ENCODE measurements around the gene FBN2.
"Not testable (repeated sequence)": the region's sequence is repeated elsewhere in the genome, so short reads cannot be mapped to it uniquely, and the experiment has no call there.

FBN2 gene

DNA sequence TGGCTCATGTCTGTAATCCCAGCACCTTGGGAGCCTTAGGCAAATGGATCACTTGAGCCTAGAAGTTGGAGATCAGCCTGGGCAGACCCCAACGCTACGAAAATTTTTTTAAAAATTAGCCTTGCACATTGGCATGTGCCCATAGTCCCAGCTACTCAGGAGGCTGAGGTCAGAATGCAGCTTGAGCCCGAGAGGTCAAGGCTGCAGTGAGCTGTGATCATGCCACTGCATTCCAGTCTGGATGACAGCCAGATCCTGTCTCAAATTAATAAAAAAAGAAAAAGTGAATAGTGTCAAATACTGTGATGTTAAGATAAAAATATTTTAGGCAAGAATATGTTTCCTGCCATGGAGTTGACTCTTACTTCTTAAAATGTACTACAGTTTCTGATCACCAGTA lies 5.3 kb downstream of the FBN2 start:
- DNase-seq, result no peak

DNA sequence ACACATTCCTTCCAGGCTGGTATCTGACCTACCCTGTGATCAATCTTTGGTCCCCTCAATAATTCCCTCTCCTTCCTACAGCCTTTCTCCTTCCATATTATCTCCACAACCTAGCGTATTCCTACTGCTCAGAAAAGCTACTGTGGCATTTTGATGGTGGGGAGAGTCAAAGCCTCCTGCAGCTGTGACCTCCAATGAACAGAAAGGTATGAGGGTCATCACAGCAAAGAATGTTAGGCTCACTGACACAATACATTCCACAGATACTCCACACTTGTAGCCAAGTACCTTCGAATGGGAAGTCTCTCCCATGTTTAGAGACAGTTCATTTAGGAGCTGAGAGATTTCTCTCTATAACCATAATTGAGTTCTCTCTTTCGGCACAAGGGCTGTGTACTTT lies 5.9 kb downstream of the FBN2 start:
- DNase-seq, result no peak

DNA sequence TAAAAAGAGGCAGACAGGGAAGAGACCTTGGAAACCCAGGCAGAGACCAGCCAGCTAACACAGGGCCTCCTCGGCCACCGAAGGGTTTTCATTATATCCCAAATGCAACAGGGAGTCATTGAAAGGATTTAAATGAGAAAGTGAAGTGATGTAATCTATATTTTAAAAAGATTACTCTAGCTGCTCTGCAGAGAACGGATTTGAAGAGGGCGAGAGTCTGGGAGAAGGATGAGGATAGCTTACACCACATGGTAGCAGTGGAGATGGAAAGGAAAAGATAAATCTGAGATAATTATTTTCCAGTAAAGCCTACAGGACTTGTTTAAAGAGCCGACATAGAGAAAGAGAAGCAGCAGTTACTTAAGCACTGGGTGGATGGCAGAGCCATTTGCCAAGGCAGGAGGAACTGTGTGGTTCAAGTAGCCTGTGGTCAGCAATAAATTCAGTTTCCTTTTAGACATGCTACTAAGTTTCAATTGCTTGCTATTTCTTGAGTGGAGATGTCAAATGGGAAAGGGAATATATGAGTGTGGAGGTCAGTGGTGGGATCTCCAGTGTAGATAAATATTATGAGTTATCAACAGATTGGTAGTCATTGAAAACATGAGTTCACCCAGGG lies 9.3 kb downstream of the FBN2 start:
- no peak for DNase-seq

DNA sequence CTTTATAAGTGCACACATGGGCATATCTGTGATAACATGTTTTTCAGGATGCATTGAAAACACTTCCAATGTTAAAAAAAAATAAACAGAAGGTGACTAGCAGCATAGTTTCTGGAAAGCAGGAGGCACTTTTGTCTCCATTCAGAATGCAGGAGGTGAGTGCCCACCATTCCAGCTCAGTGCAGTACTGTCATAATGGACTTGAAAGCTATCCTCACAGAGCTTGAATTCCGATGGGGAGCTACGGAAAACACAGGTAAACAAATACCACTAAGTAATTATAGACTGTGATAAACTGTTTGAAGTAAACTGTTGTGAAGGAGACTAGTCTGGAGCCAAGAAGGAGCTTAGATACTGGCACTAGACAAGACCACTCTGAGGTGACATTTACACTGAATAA lies 9.9 kb downstream of the FBN2 start:
- DNase-seq, result no peak

DNA sequence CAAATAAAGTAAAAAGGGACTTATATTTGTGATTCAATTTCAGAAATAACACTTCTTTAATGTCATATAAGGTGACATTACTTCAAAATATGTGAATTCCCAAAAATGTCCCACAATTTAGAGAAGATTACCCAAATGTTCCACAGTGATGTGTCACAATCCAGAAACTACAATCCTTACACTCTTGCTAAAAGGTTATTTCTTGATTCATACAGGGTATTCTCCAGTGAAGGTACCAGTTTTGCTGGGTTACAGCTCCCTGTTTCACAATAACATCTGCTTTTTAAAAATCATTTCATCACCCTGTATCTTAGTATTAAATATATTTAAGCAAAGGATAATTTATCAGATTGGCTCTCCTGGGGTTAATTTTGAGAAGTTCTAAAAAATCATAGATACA lies 11.0 kb downstream of the FBN2 start:
- no peak for DNase-seq

DNA sequence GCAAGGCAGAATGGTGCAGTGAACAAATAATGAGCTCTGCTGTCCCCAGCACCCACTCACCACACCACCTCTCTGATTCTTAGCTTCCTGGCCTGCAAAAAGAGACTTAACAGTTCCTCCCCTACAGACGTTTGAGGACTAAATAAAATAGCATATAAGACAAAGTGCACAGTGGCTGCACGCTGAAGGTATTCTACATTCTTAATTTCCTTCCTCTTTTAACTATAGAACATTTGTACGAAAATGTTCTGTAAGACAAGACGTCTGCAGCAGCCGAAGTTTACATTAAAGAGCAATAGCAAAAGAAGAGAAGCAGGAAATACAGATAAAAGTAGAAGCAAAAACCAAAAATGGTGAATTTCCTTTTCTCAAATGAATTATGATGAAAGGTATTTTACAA lies 15.7 kb downstream of the FBN2 start:
- DNase-seq, result no peak

DNA sequence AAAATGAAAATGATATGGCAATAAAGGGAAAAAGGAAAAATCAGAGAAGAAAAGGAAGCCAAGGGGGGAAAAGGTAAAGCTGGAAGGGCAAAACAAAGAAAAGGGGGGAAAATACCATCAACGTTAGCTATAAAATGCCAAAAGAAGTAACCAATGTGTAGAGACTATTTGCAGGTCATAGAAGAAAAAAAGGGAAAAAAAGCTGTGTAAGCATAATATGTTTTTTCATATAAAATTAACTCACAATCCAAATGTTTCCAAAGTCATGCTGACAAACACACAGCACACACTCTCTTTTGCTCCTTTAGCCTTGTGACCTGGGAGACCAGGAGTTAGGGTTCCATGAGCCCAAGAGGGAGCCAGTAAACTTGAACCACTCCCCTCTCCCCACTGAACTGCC lies 18.2 kb downstream of the FBN2 start:
- no peak for DNase-seq

DNA sequence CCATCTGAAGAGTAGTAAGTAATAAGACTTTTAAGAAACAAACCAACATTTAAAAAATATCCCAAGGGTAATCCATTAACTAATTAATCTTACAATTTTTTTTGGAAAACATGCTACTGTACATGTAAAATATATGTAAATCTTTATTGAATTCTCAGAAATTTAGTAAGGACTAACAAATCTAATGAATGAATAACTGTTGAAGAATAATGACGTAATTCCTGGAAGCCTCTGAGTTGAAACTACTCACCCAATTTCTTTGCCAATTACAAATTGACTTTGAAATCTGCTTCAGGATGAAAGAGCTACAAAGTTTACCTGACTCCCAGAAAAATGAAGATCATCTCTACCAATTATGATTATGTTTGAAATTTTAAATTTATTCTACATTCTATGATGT lies 21.1 kb downstream of the FBN2 start:
- DNase-seq, result no peak

DNA sequence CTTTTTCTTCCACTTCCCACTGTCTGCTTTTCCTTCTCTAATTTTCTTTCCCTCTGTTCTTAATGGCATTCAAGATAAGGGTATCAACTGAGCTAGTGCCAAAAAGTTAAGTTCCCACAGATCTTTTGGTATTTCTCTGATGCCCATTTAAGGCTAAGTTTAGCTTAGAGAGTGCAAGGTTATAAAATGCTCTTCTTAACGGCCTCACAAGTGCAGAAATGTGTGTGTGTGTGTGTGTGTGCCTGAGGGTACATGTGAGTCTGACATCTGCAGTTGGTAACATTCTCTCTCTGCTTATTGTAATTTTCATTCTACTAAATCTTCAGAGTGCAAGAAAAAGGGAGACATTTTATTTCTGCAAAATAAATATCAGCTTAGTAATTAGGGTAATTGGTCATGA lies 24.2 kb downstream of the FBN2 start:
- no peak for DNase-seq

DNA sequence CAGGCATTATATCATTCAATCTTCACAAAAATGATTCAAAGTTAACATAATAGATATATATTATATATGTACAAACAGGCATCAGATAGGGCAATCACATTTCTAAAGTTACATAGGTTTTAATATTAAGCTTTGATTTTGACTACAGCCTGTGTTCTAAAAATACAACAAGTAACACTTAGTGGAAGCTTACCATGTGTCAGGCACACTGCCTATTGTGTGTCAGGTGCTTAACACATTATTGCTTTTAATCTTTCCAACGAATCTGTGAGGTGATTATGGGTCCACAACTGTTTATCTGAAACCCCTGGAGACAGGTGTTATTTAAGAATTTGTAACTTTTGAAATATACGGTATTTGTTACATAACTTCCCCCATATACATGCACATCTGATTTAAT lies 25.2 kb downstream of the FBN2 start:
- DNase-seq, result no peak

DNA sequence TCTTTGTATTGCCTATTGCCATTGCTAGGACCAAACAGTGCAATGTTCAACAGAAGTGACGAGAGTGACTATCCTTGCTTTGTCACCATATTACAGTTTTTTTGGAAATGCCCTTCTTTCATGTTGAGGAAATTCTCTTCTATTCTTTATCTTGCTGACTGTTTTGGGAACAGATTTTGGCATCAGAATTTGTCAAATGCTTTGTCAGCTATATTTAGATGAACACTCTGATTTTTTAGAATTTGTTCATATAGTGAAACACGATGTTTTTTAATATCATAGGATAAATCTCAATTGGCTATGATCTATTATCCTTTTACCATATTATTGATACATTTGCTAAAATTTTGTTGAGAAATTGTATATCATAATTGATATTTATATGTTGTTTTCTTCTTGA lies 31.4 kb downstream of the FBN2 start:
- DNase-seq, result no peak

DNA sequence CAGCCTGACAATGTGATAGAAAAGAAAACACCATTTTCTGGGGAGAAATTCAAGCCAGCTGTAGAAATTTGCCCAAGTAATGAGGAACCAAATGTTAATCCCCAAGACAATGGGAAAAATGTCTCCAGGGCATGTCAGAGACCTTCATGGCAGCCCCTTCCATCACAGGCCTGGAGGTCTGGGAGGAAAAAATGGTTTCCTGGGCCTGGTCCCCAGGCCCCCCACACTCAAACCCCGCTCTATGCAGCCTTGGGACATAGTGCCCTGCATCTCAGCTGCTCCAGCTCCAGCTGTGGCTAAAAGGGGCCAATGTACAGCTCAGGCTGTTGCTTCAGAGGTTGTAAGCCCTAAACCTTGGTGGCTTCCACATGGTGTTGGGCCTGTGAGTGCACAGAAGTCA lies 34.3 kb downstream of the FBN2 start:
- DNase-seq, result not testable (repeated sequence)

DNA sequence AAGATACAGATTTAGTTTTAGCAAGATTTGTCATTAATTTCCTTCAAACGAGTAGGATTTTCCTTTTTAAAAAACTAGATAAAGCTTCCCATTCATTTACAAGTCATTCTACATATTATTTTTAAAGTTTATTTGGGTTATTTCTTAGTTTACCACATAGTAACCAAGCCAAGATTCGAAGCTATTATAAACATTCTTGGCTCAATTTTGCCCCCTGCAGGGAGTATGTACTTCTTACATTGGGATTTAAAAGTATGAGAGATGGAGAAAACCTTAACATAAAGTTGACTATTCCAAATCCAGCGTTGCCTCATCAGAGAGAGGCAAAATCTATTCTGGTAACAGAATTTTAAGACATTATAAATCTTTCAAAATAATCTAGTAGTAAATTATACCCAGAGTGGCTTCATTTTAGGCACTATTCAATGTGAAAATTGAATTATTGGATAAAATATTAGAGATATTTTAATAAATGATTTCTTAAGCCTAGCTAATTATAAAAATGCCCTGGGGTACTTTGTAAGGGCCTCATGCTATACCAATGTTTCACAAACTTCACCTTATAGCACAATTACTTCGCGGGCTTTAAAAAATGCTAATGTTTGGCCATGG lies 39.1 kb downstream of the FBN2 start:
- DNase-seq, result peak; percentile 7

DNA sequence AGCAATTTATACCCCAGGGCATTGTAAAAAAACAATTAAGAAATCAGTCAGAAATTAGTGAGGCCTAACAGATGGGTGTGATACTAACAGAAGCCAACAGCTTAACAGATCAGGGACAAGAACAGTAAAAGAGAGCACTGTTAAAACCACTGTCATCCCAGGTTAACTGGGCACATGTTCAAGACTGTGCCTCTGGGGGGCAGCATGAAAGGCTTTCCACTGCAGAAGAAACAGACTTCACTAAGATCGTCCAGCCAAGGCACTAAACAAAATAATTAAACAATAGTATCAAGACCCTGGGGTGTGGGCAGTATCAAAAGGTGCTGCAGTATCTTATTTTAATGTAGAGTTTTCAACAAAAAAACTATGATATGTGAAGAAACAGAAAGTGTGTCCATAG lies 43.5 kb downstream of the FBN2 start:
- DNase-seq, result no peak

DNA sequence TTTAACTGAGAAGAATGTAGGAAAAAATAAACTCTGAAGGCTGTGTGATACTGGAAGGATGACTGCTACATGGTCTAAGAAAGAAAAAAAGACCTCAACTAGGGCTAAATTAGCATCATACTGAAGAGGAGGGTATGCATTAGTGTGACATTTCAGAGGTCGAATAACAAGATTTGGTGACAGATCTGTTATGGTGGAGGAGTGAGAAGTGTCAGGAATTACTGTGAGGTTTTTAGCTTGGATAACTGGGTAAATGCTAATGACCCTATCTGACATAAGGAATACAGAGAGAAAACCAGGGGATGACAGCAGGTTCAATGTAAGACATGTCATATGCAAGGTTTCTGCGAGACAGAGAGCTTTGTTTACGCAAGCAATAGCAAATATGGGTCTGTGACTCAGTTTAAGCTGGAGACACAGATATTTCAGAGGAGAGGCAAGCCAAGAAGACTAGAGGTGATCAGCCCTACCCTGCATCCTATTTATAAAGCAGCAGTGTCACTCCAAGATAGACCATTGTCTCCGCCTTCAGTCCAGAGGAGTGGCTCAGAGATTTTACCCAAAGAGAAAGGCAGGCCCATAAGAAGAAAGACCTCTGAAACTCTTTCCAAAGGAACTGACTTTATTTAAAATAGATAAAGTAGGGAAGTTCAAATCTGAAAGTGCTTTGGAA lies 44.3 kb downstream of the FBN2 start:
- no peak for DNase-seq

DNA sequence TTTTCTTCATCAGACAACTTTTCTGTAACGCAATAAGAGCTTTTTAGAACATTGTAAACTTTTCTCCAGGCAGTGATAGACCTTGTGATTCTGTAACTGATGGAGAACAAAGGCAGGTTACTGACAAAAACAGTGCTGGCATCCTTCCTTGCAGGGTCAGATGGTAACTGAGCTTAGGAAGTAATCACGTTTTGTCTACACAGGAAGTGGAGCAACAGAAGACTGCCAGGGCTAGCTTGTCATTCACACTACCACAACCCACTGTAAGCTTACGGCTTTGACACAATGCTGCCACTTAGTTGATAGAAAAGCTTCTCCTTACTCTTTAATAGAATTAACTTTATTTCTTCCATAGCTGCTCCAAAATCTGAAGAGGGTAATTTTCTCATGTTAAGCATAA lies 46.8 kb downstream of the FBN2 start:
- DNase-seq, result no peak

DNA sequence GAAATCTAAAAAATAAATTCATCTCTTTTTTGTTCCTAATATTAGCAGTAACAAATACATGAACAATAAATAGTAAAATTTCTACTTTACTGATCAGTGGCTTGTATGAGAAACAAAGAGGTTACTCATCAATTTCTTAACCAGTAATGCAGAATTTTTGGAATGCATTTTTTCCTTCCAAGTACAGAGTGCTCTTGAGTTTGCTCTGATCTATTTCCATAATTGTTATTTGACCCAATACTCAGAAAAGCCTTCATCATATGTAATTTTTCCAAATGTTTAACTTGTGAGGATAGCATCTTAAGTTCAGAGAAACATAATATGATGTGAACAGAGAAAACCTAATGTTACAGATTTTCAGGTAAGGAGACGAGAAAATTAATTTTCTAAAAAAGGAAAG lies 47.3 kb downstream of the FBN2 start:
- no peak for DNase-seq

DNA sequence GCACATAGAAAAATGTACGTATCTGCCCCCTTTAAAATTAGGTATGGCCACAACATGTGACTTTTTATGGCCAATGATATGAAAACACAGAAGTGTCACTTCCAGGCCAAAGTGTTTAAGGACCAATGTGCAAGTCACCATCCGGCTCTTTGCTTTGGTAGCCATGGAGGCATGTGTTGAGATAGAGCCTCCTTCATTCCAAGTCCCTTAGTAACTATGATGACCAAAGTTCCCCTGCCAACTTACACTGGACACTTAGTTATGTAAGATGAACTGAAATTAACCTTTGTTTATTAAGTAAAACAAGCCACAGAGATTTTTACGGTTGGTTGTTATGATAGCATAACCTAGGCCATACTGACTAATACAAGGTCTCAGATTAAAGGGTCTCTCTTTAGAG lies 51.0 kb downstream of the FBN2 start:
- DNase-seq, result no peak

DNA sequence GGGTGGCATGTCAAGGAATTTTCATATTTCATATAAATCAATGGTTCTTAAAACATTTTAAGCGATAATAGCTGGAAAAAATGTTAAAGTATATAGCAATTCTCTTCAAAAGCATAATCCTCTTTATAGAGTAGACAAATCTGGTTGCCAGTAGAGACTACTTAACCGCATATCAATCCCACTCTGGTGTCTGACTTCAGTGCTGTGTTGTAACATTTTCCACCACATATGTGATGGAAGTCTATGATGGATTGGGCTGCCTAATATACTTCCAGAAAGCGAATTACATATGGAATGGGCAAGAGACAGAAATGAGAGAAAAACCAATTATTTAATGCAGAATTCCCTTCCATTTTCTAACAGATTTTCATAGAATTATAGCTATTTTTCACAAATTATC lies 54.3 kb downstream of the FBN2 start:
- DNase-seq, result no peak

DNA sequence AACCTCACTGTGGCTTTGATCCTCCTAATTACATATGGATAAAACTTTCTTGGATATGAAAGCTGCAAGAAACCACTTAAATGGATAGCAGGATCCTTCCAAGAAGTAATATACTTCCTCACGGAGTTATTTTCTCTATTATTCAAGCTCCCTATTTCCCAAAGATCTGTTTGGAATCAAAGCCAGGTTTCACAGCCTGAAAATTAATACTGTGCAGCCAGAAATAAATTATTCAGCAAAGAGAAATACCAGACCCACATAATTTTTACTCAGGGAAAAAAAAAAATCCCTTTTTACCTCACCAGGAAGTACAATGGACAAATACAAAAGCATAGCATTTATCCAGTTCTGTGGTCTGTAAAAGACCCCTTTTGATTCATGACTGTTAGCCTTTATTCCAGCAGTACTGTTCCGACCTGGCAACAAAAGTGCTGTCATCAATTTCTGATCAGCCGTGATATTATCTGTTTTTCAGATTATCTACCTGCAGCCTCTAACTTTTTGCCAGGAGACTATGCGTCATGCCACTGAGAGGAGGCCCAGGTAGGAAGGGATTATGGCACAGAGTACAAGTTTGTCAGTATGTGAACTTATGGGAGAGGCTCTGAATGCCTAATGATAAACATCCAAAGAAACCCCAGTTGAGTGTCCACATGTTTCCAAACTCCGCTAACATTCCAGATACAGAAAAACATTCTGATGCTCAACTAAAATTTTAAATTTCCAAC lies 57.0 kb downstream of the FBN2 start:
- no peak for DNase-seq

DNA sequence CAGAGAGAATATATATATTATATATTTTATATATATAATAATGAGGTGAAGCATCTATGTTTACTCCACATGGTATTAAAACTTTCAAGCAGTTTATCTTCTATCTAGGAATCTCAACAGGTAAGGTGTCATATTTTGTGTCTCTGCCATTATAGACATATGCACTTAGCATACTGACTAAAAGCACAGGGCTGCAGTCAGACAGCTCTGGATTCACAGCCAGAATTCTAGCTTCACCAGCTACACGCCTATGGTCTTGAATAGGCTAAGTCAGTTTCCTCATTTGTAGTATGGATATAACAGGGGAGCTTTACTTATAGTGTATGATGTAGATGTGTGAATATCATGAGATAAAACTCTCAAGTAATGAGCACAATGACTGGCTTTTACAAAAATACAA lies 57.9 kb downstream of the FBN2 start:
- DNase-seq, result no peak

DNA sequence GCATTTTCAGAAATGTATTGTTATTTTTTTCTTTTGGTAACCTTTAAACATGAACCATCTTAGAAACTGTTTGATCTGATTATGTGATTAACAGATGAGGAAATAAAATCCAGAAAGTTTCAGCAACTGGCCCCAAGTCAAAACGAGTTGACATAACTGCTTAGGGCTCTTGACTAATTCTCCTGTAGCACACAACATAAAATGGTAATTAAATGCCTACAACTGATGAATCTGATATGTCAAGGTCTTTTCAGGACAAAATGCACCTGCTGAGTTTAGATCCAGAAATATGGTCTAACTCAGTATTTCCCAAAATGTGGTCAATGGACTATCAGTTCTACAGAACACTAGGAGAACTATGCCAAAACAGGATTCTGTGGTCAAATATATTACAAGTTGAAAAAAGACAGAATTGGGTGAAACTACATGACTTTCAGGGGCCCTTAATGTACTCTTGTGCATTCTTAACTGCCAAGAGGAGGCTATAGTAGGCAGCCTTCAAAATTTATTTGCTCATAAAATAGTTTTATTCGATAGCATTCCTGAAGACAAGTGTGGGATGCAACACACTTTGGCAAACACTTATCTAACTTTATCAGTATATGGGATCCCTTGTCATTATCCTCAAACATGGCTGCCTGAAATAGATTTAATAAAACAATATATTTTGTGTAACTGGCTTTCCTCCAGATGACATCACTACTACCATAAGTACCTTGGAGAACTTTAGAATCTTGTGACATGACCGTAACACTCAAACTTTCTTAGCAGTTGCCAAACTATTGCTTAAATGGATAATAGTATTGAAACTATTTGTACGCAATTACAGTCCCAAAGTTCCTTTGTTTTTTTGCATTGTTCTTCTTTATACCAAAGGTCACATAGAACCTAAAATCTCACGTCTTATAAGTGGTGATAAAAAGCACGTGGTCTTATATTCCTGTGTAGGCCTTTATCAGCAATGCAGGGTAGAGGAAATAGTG lies 59.4 kb downstream of the FBN2 start:
- DNase-seq, result no peak

DNA sequence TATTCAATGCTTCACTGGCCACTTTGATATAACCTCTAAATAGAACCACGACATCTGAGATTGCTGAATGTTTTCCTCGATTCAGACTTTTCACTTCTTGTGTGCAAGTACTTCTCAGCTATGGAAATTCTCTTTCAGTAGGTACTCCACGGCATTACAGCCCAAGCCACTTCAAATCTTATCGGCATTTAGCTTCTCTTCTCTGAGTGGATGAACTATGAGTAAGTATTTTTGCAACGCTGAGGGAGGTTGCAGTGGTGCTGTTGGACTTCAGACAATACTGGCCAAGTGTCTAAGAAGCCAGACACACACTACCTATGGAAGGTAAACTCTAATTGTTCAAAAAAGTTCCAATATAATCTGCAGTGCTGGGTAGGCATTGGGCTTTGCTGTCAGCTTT lies 60.1 kb downstream of the FBN2 start:
- DNase-seq, result no peak
